ENCODE measurements around the gene C11orf86. TPM values are rescaled to one million over a fixed set of nuclear protein-coding genes. Genes with fewer than 3 reads are reported as not detected.
"Not testable (repeated sequence)": the region's sequence is repeated elsewhere in the genome, so short reads cannot be mapped to it uniquely, and the experiment has no call there.

Gene C11orf86
- total RNA-seq, 1 experiment from 2014 or later = 0.69 TPM

DNA sequence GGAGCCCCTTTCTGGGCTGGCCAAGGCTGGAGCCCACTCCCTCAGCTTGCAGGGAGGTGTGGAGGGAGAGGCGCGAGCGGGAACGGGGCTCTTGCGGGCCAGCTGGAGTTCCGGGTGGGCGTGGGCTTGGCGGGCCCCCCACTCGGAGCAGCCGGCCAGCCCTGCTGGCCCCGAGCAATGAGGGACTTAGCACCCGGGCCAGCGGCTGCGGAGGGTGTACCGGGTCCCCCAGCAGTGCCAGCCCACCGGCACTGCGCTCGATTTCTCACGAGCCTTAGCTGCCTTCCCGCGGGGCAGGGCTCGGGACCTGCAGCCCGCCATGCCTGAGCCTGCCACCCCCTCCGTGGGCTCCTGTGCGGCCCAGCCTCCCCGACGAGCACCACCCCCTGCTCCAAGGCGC is 13.6 kb downstream of the C11orf86 start:
- DNase-seq (ENCODE audit: low spot score) = not testable (repeated sequence)

DNA sequence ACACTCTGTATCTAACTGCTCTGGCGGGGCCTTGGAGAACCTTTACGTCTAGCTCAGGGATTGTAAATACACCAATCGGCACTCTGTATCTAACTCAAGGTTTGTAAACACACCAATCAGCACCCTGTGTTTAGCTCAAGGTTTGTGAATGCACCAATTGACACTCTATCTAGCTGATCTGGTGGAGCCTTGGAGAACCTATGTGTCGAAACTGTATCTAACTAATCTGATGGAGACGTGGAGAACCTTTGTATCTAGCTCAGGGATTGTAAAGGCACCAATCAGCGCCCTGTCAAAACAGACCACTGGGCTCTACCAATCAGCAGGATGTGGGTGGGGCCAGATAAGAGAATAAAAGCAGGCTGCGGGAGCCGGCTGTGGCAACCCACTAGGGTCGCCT is 14.3 kb downstream of the C11orf86 start:
- not testable (repeated sequence) for DNase-seq (ENCODE audit: low spot score)

DNA sequence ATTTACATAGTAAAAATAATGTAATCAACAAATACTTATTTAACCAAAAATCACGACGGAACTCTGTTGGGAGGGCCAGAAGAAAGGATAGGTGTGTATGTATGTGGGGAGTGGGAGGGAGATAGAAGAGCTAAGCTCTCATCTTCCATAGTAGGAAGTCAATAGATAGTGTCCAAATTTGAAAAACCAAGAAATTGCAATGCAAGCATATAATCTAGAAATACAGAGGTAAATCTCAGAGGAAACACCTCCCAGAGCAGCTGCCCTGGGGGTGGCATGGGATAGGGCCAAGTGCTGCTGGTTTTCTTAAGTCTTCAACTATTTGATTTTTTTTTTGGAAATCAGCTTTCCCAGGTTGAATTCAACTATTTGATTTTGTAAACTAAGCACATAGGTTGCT is 16.9 kb downstream of the C11orf86 start:
- no peak for DNase-seq (ENCODE audit: low spot score)

DNA sequence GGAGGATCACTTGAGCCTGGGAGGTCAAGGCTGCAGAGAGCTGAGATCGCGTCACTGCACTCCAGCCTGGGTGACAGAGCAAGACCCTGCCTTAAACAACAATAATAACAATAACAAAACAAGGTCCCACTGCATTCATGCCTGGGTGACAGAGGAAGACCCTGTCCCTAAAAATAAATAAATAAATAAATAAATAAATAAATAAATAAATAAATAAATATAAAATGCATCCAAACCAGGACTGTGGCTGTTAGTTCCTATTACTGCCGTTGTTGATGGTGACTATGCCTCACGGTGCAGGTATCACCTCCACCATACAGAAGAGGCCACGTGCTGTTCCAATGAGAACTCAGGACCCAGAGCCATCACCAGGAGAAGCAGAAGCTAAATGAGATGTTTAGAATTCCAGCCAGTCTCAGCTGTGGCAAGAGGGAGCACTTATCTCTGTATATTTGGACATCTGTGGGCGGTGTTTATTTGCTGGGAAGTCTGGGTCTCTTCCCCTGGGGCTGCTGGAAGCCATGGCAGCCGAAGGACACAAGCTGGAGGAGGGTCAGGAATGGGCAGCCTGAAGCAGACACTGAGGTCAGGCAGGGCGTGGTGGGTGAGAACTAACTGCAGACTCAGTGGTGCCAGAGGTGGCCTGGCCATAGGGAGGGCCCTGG is 21.6 kb downstream of the C11orf86 start:
- no peak for DNase-seq (ENCODE audit: low spot score)

DNA sequence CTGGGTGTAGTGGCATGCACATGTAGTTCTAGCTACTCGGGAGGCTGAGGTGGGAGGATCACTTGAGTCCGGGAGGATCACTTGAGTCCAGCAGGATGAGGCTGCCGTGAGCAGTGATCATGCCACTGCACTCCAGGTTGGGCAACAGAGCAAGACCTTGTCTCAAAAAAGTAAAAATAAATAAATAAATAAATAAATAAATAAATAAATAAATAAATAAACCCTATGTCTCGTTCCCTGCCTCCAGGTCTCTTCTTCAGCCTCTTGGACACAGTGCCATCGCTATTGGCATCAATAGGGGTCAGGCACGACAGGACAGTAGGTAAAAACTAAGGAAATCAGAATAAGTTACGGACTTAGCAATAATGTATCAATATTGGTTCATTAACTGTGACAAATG is 24.5 kb downstream of the C11orf86 start:
- no peak for DNase-seq (ENCODE audit: low spot score)

DNA sequence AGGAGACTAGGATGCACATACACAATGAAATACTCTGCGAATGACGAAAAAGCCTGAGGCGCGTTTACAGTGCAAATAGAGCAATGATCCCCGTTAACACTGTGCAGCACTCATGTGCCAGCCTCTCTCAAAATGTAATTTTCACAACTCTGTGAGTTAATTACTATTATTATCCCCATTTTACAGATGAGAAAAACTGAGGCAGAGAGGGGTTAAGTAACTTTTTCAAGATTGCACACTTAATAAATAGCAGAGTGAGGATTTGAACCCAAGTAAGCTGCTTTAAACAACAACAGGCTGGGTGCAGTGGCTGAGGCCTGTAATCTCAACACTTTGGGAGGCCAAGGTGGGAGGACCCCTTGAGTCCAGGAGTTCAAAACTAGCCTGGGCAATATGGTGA is 26.2 kb downstream of the C11orf86 start:
- DNase-seq (ENCODE audit: low spot score) = no peak

DNA sequence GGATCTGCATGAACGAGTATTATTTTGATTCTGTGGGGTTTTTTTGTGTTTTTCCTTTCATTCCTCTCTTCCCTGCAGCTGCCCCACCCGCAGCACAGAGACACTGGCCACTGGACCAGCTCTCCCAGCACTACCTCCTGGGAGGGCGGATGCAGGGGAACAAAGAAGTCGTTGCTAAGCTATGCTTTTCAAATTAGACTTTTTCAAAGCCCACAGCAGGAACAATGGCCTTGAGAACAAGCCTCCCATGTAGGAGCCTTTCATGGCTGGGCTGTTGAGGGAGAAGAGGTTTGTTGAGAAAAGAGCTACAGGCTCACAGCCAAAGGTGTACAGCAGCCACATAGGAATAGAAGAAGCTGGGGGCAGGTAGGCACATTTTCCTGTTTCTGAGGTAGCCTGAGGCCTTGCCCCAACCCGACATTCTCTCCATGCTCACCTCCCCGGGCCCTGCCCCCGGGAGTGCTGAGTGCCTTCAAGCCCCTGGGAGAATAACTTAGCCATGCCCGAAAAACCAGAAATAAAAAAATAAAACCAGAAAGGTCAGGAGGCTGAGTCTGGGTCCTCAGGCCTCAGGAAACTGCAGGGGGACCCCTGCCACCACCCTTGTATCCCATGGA is 27.3 kb downstream of the C11orf86 start:
- DNase-seq (ENCODE audit: low spot score) = no peak

DNA sequence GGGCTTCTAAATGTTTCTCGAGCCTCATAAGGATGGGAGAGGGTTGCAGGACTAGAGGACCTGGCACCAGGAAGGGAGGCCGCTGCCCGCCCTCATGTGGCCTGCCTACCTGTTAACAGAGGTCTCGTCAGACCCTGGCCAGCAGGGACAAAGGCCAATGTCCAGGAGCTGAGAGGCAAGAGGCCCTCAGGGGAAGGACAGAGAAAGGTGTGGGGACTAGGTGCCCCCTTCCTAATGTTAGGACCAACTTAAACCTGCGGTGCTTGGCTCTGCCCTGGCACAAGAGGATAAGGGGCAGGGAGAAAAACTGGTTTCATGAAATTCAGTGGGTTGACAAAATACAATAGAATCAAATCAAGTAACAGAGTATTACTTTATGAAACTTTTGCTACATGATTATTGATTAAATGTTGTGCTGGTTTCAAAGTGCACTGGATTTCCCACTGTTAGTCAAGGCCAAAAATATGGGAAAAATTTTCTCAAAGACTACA is 27.9 kb downstream of the C11orf86 start:
- no peak for DNase-seq (ENCODE audit: low spot score)

DNA sequence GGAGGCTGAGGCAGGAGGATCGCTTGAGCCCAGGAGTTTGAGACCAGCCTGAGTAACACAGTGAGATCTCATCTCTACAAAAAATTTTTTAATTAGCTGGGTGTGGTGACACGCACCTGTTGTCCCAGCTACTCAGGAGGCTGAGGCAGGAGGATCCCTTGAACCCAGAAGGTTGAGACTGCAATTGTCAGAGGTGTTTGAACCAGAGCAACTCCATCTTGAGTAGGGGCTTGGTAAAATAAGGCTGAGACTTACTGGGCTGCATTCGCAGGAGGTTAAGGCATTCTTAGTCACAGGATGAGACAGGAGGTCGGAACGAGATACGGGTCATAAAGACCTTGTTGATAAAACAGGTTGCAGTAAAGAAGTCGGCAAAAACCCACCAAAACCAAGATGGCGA is 30.1 kb downstream of the C11orf86 start:
- not testable (repeated sequence) for DNase-seq (ENCODE audit: low spot score)

DNA sequence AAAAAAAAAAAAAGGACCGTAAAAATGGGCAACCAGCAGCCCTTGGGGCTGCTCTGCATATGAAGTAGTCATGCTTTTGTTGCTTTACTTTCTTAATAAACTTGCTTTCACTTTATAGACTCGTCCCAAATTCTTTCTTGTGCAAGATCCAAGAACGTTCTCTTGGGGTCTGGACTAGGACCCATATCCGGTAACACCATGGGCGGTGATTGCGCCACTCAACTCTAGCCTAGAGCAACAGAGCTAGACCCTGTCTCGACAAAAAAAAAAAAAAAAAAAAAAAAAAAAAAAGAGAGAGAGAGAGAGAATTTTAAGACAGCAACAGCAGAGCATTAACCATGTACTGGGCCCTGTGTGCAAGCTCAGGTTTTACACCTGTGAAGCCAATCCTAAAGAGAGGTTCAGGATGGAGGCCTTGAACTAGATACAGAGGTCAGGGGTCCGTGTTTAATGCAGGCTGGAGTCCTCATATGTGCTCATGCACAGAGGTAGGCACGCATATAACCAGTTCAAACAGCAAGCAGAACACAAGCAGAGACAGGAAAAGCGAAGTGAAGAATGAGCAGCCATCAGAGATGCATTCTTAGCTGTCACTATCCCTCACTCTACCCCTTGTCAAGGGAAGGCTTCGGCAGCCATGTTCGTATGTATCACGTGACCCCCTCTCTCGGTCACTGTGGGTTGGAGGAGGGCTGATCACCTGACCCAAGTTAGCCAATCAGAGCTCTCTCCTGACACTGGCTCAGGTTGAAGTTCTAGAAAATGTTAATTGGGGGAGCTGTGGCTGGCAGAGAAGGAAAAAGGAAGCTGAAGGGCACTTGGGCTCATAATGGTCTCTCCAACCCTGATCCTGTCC is 31.2 kb downstream of the C11orf86 start:
- DNase-seq (ENCODE audit: low spot score) = peak; percentile 67

DNA sequence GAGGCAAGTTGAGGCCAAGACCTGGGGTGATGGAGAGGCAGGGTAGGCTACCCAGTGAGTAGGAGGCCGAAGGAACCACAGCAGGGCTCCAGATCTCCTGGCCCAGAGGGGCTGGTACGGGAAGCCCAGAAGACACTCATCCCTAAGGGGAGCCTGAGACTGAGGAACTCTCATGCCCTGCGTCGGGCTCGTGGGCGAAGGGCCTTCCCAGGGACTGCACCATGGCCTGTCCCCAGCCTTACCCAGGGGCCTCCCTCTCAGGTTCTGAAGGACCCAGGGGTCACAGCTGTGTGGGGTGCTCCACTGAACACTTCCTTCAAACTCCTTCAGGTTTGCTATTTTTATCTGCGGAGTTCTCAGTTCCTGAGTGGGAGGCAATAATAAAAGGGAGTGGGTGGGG is 32.0 kb downstream of the C11orf86 start:
- DNase-seq (ENCODE audit: low spot score) = no peak

DNA sequence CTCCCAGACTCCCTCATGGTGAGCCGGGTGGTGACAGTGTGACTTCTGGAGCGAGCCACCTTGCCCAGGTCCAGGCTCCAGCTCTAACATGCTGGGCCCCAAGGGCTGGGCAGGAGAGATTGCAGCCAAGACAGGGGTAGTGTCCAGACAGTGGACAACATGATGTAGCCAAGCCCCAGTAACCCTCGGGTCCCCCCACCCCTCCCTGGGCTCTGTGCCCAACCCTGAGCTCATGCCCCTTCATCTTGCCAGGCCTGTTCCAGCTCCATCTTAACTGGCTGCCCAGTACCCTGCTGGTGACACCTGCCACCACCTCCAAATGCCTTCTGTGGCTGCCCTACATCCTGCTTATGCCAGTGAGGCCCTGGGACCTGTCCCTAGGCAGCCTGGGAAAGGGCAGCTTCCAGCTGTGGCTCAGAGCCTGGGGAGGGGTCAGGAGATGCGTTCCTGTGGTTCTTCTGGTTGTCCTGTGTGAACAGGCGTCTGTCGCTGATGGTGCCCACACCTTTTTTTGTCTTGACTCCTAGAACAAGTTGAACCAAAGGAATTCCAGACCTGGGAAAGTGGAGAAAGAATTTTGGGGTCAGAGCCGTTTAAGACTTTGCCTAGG is 35.3 kb downstream of the C11orf86 start:
- DNase-seq (ENCODE audit: low spot score) = no peak

DNA sequence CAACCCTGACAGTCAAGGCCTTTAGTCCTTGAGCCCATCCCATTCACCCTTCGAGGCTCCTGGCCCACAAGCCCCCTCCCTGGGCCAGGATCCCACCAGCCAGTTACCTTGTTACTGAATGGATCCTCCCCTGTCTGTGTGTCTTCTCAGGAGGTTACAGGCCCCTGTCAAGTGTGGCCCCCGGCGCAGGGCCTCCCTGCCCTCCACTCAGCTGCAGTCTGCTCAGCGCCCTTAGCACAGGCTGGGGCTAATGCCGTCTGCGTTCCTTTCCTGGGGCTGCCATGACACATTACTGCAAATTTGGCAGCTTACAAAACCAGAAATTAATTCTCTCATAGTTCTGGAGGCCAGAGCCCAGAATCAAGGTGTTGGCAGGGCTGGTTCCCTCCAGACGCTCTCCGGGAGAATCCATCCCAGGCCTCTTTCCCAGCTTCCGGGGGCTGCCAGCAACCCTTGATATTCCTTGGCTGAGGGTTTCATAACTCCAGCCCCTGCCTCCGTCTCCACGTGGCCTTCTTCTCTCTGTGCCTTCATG is 38.5 kb downstream of the C11orf86 start:
- no peak for DNase-seq (ENCODE audit: low spot score)

DNA sequence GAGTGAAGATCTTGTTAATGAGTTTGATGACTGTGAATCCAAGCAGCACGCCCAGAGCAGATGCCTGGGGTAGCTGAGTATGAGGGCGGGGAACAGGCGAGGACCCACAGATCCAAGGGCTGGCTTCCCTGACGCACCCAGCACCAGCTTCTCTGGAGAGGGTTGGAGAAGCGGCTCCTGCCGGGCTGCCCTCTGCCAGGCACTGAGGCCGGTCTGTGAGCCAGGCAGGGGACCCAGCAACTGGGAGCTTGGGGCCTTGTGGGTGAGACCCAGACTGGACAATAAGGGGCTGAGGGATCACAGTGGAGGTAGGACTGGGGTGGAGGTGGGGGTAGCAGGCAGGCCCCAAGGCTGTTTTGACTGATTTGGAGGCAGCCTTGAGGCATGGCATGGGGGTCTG is 39.2 kb downstream of the C11orf86 start:
- no peak for DNase-seq (ENCODE audit: low spot score)

DNA sequence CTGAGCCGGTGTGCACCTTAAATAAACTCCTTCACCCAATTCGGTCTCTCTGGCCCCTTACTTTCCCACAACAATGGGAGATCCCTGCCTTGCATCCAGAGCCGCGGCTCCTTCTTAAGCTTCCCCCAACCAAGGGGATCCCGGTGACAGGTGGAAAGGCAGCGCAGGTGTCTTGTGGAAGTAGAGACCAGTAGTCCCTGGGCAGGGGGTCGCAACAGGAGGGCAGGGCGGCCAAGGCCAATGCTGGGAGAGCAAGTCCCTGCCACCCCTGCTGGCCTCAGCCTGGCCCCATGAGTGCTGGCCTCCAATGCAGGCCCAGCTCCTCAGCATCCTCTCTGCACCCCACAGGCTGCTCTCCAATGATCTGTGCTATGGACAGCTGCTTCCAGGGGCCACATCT is 39.9 kb downstream of the C11orf86 start:
- DNase-seq (ENCODE audit: low spot score) = no peak

DNA sequence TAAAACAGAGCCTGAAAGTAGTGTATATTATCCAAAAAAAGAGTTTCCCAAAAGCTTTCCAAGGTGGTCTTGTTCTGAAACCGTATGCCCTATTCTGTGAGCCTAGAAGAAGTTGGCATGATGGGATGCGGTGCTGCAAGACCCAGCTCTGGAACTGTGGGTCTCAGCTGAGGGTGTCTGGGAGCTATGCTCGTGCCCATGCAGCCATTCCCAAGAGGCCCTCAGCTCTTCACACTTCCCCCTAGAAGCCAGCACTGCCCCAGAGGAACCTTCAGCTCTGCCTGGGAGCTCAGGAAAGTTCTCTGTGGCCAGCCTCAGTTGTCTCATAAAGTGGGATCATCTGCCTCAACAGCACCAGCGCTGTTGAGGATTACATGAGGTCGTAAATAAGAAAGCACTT is 41.4 kb downstream of the C11orf86 start:
- DNase-seq (ENCODE audit: low spot score) = no peak

DNA sequence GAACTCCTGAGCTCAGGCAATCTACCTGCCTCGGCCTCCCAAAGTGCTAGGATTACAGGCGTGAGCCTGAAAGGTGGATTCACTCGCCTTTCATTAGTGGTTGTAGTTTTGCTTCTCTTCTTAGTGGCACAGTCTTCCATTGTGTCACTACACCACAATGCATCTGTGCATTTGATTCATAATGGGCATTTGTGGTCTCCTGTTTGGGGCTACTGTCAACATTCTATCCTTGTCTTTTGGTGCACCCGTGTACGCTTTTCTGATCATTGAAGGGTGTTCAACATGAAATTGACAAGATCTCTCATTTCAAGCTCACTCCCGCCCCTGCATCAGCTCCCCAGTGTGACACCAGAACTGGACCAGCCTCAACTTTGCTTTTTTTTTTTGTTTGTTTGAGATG is 45.8 kb downstream of the C11orf86 start:
- DNase-seq (ENCODE audit: low spot score) = no peak

DNA sequence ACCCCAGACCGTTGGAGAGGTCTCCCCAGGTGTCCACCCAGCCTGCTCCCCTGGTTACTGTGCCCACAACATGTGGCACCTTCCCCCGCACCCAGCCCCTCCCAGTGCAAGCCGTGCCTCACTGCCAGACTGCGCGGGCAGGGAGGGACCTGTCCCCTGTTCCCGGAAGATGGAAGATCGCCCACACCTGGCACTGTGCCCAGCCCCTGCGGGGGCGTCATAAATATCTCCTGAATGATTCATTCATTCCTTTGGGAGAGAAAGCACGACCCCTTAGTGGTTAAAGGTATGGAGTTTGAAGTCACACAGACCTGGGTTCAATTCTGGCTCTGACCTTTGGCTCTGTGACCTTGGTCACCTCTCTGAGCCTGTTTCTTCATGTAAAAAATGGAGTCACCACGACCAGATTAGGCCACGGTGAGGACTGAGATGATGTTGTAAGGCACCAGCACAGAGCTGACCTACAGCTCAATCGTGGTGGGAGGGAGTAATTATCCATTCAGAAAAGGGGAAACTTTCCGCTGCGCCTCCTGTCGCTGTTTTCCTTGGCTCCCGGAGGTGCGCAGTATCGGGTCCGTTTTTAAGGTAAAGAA is 47.3 kb downstream of the C11orf86 start:
- DNase-seq (ENCODE audit: low spot score) = peak; percentile 75

DNA sequence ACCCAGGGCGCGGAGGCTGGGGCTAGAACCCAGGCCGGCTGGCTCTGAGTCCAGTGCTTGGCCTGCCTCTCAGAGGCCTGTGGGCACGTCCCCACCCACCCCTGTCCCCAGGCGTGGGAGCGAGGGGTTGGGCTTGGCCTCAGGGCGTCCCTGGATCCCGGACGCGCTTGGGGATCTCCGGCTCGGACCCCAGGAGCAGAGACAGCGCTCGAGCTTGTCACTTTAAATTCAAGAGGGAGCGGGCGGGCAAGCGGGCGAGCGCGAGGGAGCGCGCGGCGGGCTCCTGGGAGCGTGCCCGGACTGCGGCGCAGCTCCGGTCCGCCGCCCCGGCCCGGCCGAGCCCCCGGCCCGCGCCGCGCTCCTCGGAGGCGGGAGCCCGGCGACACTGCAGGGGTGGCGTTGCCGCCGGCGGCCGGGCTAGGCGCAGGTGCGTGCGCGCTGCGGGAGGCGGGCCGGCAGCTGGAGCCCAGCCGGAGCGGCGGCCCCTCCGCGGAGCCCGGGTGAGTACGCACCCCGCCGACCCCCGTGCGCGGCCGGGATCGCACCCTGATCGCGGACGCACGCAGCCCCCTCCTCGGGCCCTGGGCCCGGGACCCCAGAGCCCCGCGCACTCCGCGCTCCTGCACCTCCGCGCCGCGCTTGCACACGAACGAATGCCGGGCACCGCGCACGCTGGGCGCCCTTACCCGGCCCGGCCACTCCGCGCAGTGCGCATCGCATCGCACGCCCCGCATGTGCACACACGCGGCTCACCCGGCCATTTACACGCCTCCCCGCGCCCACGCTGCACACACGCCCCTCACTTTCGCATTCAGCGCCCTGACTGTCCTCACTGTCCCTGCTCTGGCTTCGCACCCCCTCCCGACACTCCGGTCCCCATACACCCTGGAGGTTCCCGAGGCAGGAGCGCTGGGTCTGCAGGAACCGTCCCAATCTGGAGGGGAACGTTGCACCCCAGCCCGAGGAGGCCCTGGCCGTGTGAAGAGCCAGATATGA is 48.2 kb downstream of the C11orf86 start, which contains the start of gene SYT12:
Gene SYT12 (plus strand): TSS at position 174 of the 996 bp plus-strand sequence. CDS start 7,011 bp downstream, outside the sequence.
- no peak for DNase-seq (ENCODE audit: low spot score)

DNA sequence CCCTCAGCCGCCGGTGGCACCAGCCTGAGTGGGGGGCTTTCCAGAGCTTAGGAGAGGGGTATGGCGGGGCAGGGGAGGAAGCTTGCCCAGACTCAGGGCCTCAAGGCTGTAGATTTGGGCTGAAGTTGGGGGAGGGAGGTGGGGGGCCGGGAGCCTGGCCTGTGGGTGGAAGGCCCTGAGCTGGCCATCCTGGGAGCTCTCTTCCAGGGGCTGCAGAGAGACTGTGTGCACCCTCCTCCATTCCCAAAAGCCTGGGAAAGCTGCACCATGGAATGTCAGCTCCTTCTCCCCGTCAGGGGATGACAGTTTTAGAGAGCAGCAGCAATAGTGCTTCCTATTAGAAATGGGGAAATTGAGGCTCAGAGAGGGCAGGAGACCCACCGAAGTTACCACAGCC is 48.9 kb downstream of the C11orf86 start:
- no peak for DNase-seq (ENCODE audit: low spot score)
